HepG2 (cell line): ENCODE measurements around the gene ABHD18. TPM values are rescaled to one million over a fixed set of nuclear protein-coding genes. Genes with fewer than 3 reads are reported as not detected.
A peak's percentile ranks its signal among the peaks of the same experiment; 100 is the strongest.

Source experiments
- AHDC1 ChIP-seq: sonication (generic); formaldehyde crosslinking; IDR thresholded peaks from 2 replicates; pipeline ENCODE4 v1.5.1; 2020; ENCODE audit warnings: mild to moderate bottlenecking, missing genetic modification reagents, borderline replicate concordance
- ARID3A ChIP-seq: IDR thresholded peaks from 2 replicates; pipeline ENCODE4 v1.6.1; 2012; ENCODE audit warnings: low read depth, low read length, improper control_type of control experiment
- ASH2L ChIP-seq: fragments of 300-600, 200-600 bp; sonication (generic); IDR thresholded peaks from 2 replicates; pipeline ENCODE4 v1.7.0; 2017; ENCODE audit warnings: low read depth, mild to moderate bottlenecking, moderate library complexity, mixed read lengths, low read length; ENCODE audit not compliant: insufficient read length
- CEBPG ChIP-seq: IDR thresholded peaks from 2 replicates; pipeline ENCODE4 v1.6.1; 2016
- DRAP1 ChIP-seq: IDR thresholded peaks from 2 replicates; pipeline ENCODE4 v1.6.1; 2016; ENCODE audit warnings: missing genetic modification reagents, missing compliant biosample characterization
- FOXA3 ChIP-seq: IDR thresholded peaks from 2 replicates; pipeline ENCODE4 v1.6.1; 2016; ENCODE audit warnings: missing genetic modification reagents, missing compliant biosample characterization
- HNF4A ChIP-seq: sonication (generic); formaldehyde crosslinking; IDR thresholded peaks from 2 replicates; pipeline ENCODE4 v1.4.0; 2020; ENCODE audit warnings: missing genetic modification reagents
- MBNL3 ChIP-seq: fragments of 250-450 bp; sonication (Bioruptor Pico); conservative IDR thresholded peaks from 2 replicates; pipeline ENCODE4 v1.8.0; 2022; ENCODE audit warnings: mild to moderate bottlenecking, inconsistent platforms
- SAP130 ChIP-seq: IDR thresholded peaks from 2 replicates; pipeline ENCODE4 v1.6.1; 2016; ENCODE audit warnings: low read depth
- SIX1 ChIP-seq: sonication (generic); formaldehyde crosslinking; IDR thresholded peaks from 2 replicates; pipeline ENCODE4 v1.4.0; 2020; ENCODE audit warnings: missing genetic modification reagents, borderline replicate concordance
- ZBTB21 ChIP-seq: sonication (generic); formaldehyde crosslinking; IDR thresholded peaks from 2 replicates; pipeline ENCODE4 v1.4.0; 2020; ENCODE audit warnings: missing genetic modification reagents
- ZBTB3 ChIP-seq: sonication (generic); formaldehyde crosslinking; IDR thresholded peaks from 2 replicates; pipeline ENCODE4 v1.4.0; 2020; ENCODE audit warnings: low read depth, mild to moderate bottlenecking, moderate library complexity, missing genetic modification reagents, borderline replicate concordance
- ZNF326 ChIP-seq: sonication (generic); formaldehyde crosslinking; IDR thresholded peaks from 2 replicates; pipeline ENCODE4 v1.4.0; 2020; ENCODE audit warnings: missing genetic modification reagents, borderline replicate concordance
- ZNF503 ChIP-seq: sonication (generic); formaldehyde crosslinking; IDR thresholded peaks from 2 replicates; pipeline ENCODE4 v1.4.0; 2020; ENCODE audit warnings: missing genetic modification reagents
- ZNF616 ChIP-seq: sonication (generic); formaldehyde crosslinking; IDR thresholded peaks from 2 replicates; pipeline ENCODE4 v1.5.0; 2020; ENCODE audit warnings: low read depth, mild to moderate bottlenecking, missing genetic modification reagents
- polyA plus RNA-seq, 8 experiments: library from polyadenylated mRNA; depleted of rRNA in 3 of 8; stranded (reverse) in 7 of 8; unstranded in 1 of 8; fragments of >200 nt; fragmentation: Illumina TruSeq in 4 of 8; extraction: Trizol in 4 of 8; gene quantifications; 2 replicates each; pipeline versions ENCODE4 v1.2.1 to v1.2.3, GENCODE V29; 2011 to 2016; ENCODE audit warnings: low read depth in 4 of 8, missing spikeins in 1 of 8, mixed read lengths in 1 of 8; ENCODE audit not compliant: insufficient read depth in 1 of 8
- total RNA-seq, 5 experiments: library from RNA; depleted of rRNA; stranded (reverse); fragments of >200 nt; fragmentation: Illumina TruSeq; extraction: Trizol; gene quantifications; 2 replicates each; pipeline ENCODE4 v1.2.3, GENCODE V29; 2016; ENCODE audit warnings: low read depth in 1 of 5
- TF ChIP-seq, protein P1 (sequence below): sonication (generic); formaldehyde crosslinking; conservative IDR thresholded peaks from 2 replicates; pipeline ENCODE4 v1.4.0; 2020; ENCODE audit warnings: mild to moderate bottlenecking, missing genetic modification reagents, moderate library complexity

The ABHD18 gene
- total and polyA plus RNA-seq, 2 of the 13 experiments (the other 11 are each of a cell fraction or from before 2014, with no cell fraction given), result 5.5 to 16.3 TPM

GRCh38 chr4:128031756-128032384, 66.7 kb downstream of the ABHD18 start (continued):
- TF ChIP-seq, protein P1, sequence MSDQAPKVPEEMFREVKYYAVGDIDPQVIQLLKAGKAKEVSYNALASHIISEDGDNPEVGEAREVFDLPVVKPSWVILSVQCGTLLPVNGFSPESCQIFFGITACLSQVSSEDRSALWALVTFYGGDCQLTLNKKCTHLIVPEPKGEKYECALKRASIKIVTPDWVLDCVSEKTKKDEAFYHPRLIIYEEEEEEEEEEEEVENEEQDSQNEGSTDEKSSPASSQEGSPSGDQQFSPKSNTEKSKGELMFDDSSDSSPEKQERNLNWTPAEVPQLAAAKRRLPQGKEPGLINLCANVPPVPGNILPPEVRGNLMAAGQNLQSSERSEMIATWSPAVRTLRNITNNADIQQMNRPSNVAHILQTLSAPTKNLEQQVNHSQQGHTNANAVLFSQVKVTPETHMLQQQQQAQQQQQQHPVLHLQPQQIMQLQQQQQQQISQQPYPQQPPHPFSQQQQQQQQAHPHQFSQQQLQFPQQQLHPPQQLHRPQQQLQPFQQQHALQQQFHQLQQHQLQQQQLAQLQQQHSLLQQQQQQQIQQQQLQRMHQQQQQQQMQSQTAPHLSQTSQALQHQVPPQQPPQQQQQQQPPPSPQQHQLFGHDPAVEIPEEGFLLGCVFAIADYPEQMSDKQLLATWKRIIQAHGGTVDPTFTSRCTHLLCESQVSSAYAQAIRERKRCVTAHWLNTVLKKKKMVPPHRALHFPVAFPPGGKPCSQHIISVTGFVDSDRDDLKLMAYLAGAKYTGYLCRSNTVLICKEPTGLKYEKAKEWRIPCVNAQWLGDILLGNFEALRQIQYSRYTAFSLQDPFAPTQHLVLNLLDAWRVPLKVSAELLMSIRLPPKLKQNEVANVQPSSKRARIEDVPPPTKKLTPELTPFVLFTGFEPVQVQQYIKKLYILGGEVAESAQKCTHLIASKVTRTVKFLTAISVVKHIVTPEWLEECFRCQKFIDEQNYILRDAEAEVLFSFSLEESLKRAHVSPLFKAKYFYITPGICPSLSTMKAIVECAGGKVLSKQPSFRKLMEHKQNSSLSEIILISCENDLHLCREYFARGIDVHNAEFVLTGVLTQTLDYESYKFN (CRISPR knock-in tag), result peak; percentile 55
- TF ChIP-seq ZNF503 (CRISPR knock-in tag) (no peak), SIX1 (peak; percentile 58; the same call in 1 of the 2 replicates), DRAP1 (no peak), AHDC1 (CRISPR knock-in tag) (no peak), FOXA3 (CRISPR knock-in tag) (0 out of 2 replicates have a peak, but pooled peaks have one; percentile 28), ARID3A (peak; percentile 80), SAP130 (CRISPR knock-in tag) (peak; percentile 52), ZBTB21 (CRISPR knock-in tag) (no peak), CEBPG (peak; percentile 71), HNF4A (CRISPR knock-in tag) (peak; percentile 69), ZBTB3 (CRISPR knock-in tag) (no peak), MBNL3 (CRISPR knock-in tag) (no peak), ZNF616 (CRISPR knock-in tag) (no peak), ZNF326 (CRISPR knock-in tag) (no peak), ASH2L (peak; percentile 35)
